ENCODE measurements around the gene TH.

The TH gene

DNA sequence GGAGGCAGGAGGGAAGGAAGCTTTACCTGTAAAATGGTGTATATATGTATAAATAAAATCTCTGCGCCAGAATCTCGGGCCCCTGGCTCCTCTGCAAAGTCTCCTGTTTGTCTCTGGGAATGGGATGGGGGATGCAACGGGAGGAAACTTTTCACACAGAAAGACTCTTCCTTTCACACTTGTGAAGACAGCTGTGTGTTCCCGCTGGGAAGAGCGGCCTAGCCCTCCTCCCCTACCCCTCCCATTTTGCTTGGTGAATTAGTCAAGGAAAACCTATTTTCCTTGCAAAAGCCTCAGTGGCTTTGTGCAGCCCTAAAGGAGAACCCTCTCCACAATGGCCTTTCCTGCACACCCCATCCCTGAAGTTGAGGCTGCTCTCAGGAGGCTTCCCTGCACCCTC is 23.0 kb downstream of the TH start:
- DNase-seq (ENCODE audit: low spot score), result no peak
- TF ChIP-seq CTCF (IDR thresholded peaks at IDR 0.05; ENCODE audit: extremely low read depth, missing control alignments), result no peak

GRCh38 chr11:2147391-2147790 is 24.2 kb downstream of the TH start:
- DNase-seq (ENCODE audit: low spot score), result no peak
- TF ChIP-seq CTCF (IDR thresholded peaks at IDR 0.05; ENCODE audit: extremely low read depth, missing control alignments), result no peak

DNA sequence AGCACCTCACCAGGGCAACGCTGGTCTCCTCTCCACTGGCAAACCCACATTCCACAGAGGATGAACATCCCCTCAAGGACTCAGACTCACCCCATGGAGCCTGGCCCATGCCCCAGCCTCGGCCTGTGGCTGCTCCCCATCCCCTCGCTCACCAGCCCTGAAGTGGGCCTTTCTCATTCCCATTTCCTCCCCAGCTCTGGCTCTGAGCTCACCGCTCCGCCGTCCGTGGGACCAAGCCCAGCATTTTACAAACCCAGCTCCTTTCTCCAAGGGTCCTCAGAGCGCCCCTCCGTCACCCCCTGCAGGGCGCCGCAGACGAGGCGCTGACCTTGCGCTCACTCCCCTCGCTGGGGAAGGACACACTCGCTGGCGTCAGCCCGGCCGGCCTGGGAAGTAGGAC is 25.6 kb downstream of the TH start:
- no peak for DNase-seq (ENCODE audit: low spot score)
- no peak for TF ChIP-seq CTCF (IDR thresholded peaks at IDR 0.05; ENCODE audit: extremely low read depth, missing control alignments)

DNA sequence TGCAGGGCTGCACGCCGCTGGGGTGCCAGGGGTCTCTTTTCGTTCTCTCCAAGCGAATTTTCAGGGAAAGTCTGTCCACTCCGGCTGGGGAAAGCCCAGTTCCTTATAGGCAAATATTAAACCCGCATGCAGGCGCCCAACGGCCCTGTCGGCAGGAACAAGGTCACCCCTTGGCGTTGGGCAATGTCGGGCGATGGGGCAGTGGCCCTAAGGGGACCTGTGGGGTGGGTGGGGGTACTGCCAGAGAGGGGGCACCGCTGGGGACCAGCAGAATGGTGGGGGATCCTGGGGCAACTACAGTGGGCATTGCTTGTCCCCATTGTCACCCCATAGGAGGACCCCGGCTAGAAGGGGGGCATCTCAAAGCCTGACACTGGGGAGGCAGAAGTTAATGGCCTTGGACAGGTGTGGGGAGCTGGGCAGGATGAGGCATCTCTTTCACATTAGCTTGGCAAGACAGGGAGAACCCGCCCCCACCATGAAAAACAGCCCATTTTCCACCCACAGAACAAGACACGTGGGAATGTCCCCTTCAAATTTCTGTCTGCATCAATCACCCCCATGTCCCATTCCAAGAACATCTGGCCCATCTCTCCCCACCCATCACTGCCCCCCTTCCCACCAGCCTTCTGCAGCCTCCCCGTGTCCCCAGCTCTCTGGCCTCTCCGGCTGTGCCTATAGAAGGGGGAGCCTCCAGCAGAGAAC is 26.9 kb downstream of the TH start:
- TF ChIP-seq CTCF (IDR thresholded peaks at IDR 0.05; ENCODE audit: extremely low read depth, missing control alignments), result no peak
- DNase-seq (ENCODE audit: low spot score), result no peak

DNA sequence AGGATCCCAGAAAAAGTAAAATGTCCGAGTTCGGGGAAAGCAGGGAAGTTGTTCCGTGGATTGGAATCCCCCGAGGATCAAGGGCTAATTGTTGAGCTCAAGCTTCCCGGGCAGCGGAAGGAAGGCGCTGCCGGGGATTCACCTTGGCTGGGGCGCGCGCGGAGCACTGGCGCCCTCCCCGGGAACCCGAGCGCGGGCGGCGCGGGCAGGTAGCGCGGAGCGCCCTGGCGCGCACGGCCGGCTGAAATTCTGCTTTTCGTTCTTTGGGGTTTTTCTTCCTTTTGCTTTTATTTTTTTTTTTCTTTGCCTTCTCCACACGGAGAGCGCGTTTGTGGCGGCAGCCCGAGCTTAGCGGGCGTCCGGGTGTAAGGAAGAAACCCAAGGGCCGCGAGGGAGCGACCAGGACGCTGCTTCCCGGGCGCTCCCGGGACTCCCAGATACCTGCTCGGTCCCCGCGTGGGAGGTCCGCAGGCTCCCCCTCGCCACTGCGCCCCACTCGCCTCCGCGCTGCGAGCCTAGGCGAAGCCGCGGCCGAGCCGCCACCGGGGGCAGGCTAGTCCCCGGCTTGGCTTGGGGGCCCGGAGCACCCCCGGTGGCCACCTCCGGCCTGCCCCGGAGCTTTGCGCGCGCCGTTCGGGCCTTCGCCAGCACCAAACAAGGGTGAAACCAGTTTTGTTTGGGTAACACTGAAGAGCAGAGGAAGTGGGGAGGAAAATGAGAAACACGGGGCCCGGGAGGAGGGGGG is 27.6 kb downstream of the TH start:
- no peak for TF ChIP-seq CTCF (IDR thresholded peaks at IDR 0.05; ENCODE audit: extremely low read depth, missing control alignments)
- no peak for DNase-seq (ENCODE audit: low spot score)

GRCh38 chr11:2143477-2143798 is 28.2 kb downstream of the TH start:
- DNase-seq (ENCODE audit: low spot score), result no peak
- TF ChIP-seq CTCF (IDR thresholded peaks at IDR 0.05; ENCODE audit: extremely low read depth, missing control alignments), result no peak

- no peak for TF ChIP-seq CTCF (IDR thresholded peaks at IDR 0.05; ENCODE audit: extremely low read depth, missing control alignments)
- DNase-seq (ENCODE audit: low spot score), result peak; percentile 83
Measured at GRCh38 chr11:2142762-2143202, 28.8 kb downstream of the TH start.
